DND-41 (cell line): ENCODE measurements around the gene DNAH8.

Experiments
- ATAC-seq: fragments of 200-7000 bp; cut with Tn5 transposase; 3 replicates; pipeline ENCODE4 v1.9.1; 2021; ENCODE audit warnings: low read depth; ENCODE audit not compliant: insufficient read depth
- DNase-seq: peaks from one replicate; pipeline ENCODE4 v3.0.0-alpha.2; 2020
- H2AFZ ChIP-seq: 2 replicates; pipeline ENCODE4 v1.6.0; 2012; ENCODE audit warnings: low read depth, low read length
- H3K27ac ChIP-seq: 2 replicates; pipeline ENCODE4 v1.5.1; 2012; ENCODE audit warnings: low read length, inconsistent platforms
- H3K27me3 ChIP-seq: fragments of 200-600 bp; sonication (generic); 2 replicates; pipeline ENCODE4 v1.6.0; 2012; ENCODE audit warnings: low read length, mild to moderate bottlenecking, inconsistent platforms; ENCODE audit not compliant: insufficient read depth, poor library complexity
- H3K36me3 ChIP-seq: 2 replicates; pipeline ENCODE4 v1.5.1; 2012; ENCODE audit warnings: low read length, inconsistent platforms; ENCODE audit not compliant: insufficient read depth
- H3K4me1 ChIP-seq: 2 replicates; pipeline ENCODE4 v1.5.1; 2012; ENCODE audit warnings: mild to moderate bottlenecking, low read length; ENCODE audit not compliant: insufficient read depth
- H3K4me2 ChIP-seq: 2 replicates; pipeline ENCODE4 v1.6.0; 2012; ENCODE audit warnings: mild to moderate bottlenecking, moderate library complexity, low read length, inconsistent platforms; ENCODE audit not compliant: insufficient read depth
- H3K4me3 ChIP-seq, 2 experiments: fragments of 200-600 bp in 1 of 2; shearing (Covaris generic) in 1 of 2; 2 replicates each; pipeline ENCODE4 v1.5.1; 2012 to 2016; ENCODE audit warnings: inconsistent platforms in 2 of 2, low read length in 2 of 2, mild to moderate bottlenecking in 2 of 2, low read depth in 1 of 2, moderate library complexity in 1 of 2
- H3K79me2 ChIP-seq: 2 replicates; pipeline ENCODE4 v1.6.0; 2012; ENCODE audit warnings: low read length, inconsistent platforms; ENCODE audit not compliant: insufficient read depth
- H3K9ac ChIP-seq: 2 replicates; pipeline ENCODE4 v1.6.0; 2012; ENCODE audit warnings: low read depth, mild to moderate bottlenecking, inconsistent platforms, low read length, moderate library complexity
- H3K9me3 ChIP-seq: 2 replicates; pipeline ENCODE4 v1.5.1; 2012; ENCODE audit warnings: low read length, moderate library complexity, mild to moderate bottlenecking, inconsistent platforms; ENCODE audit not compliant: insufficient read depth, severe bottlenecking
- H4K20me1 ChIP-seq: 2 replicates; pipeline ENCODE4 v1.6.0; 2012; ENCODE audit warnings: low read length; ENCODE audit not compliant: insufficient read depth
- CTCF ChIP-seq: IDR thresholded peaks from 2 replicates; pipeline ENCODE4 v1.5.1; 2012; ENCODE audit warnings: borderline replicate concordance, low read length, moderate library complexity, mild to moderate bottlenecking; ENCODE audit not compliant: poor library complexity, severe bottlenecking; ENCODE audit errors: extremely low read depth
- EZH2 ChIP-seq: IDR thresholded peaks from 3 replicates; pipeline ENCODE4 v1.6.1; 2012; ENCODE audit warnings: borderline replicate concordance, low read depth, mild to moderate bottlenecking, moderate library complexity, low read length, inconsistent platforms; ENCODE audit not compliant: severe bottlenecking

DNAH8 gene

GRCh38 chr6:38909015-38909730, 194.1 kb downstream of the DNAH8 start:
- Histone ChIP-seq H2AFZ (no peak overlapping the region), H3K9ac (no peak overlapping the region), H3K9me3 (no peaks in the 10 kb centered on the region), H3K36me3 (no peaks in the 10 kb centered on the region), H3K79me2 (no peaks in the 10 kb centered on the region), H3K27me3 (peaks cover 3% of the 10 kb centered on the region), H3K4me1 (no peaks in the 10 kb centered on the region), H3K4me2 (no peak overlapping the region), H3K4me3 (no peak overlapping the region), H4K20me1 (no peaks in the 10 kb centered on the region), H3K27ac (no peak overlapping the region)
- ATAC-seq (no peak), DNase-seq (no peak)
- TF ChIP-seq CTCF, result no peak
- TF ChIP-seq EZH2, result no peak

- ATAC-seq, result no peak
- Histone ChIP-seq H3K4me1 (no peaks in the 10 kb centered on the region), H3K9me3 (no peaks in the 10 kb centered on the region), H2AFZ (no peak overlapping the region), H3K9ac (no peak overlapping the region), H3K27ac (no peak overlapping the region), H3K36me3 (no peaks in the 10 kb centered on the region), H3K4me3 (no peak overlapping the region), H3K4me2 (no peak overlapping the region), H3K27me3 (peaks cover under 1% of the 10 kb centered on the region), H4K20me1 (no peaks in the 10 kb centered on the region), H3K79me2 (no peaks in the 10 kb centered on the region)
- no peak for TF ChIP-seq EZH2
- TF ChIP-seq CTCF, result no peak
- DNase-seq, result no peak
Observed at GRCh38 chr6:38910207-38910606, 195.1 kb downstream of the DNAH8 start.

GRCh38 chr6:38912378-38912777, 197.3 kb downstream of the DNAH8 start:
- TF ChIP-seq CTCF, result no peak
- no peak for TF ChIP-seq EZH2
- Histone ChIP-seq H3K4me2 (no peak overlapping the region), H3K4me1 (no peaks in the 10 kb centered on the region), H3K4me3 (no peak overlapping the region), H2AFZ (no peak overlapping the region), H3K27ac (no peak overlapping the region), H4K20me1 (no peaks in the 10 kb centered on the region), H3K79me2 (no peaks in the 10 kb centered on the region), H3K36me3 (no peaks in the 10 kb centered on the region), H3K9me3 (no peaks in the 10 kb centered on the region), H3K27me3 (no peaks in the 10 kb centered on the region), H3K9ac (no peak overlapping the region)
- ATAC-seq (no peak; the same call in 2 of the 3 replicates), DNase-seq (no peak)
